CD4-positive, CD25-positive, alpha-beta regulatory T cell (primary cell): ENCODE results near the gene CHMP4A. TPM values are rescaled to one million over a fixed set of nuclear protein-coding genes. Genes with fewer than 3 reads are reported as not detected.
A peak's percentile ranks its signal among the peaks of the same experiment; 100 is the strongest.

Experiments used
- ATAC-seq, 2 donors: fragments of 150-1000 bp; cut with Tn5 transposase; one replicate each; pipeline ENCODE4 v1.10.0; 2021; ENCODE audit warnings: low read depth in 2 of 2, moderate number of reproducible peaks in 2 of 2, moderate library complexity in 1 of 2
- DNase-seq, 3 donors: peaks; one replicate each; pipeline versions ENCODE4 v3.0.0 to v3.0.0-alpha.2; 2012 to 2022; ENCODE audit warnings: mixed read lengths in 1 of 3
- H3K27ac ChIP-seq: one replicate; pipeline ENCODE4 v1.7.0; 2013; ENCODE audit warnings: mild to moderate bottlenecking, low read length; ENCODE audit not compliant: insufficient read depth, poor library complexity, severe bottlenecking
- H3K27me3 ChIP-seq: one replicate; pipeline ENCODE4 v1.7.0; 2013; ENCODE audit warnings: low read length; ENCODE audit not compliant: control insufficient read depth, insufficient read depth
- H3K36me3 ChIP-seq: one replicate; pipeline ENCODE4 v1.7.0; 2013; ENCODE audit warnings: mild to moderate bottlenecking, low read length, moderate library complexity; ENCODE audit not compliant: control insufficient read depth, insufficient read depth
- H3K4me1 ChIP-seq: 2 replicates; pipeline ENCODE4 v1.7.0; 2013; ENCODE audit warnings: mild to moderate bottlenecking, low read length; ENCODE audit not compliant: insufficient read depth, control insufficient read depth, poor library complexity, severe bottlenecking
- H3K4me3 ChIP-seq: one replicate; pipeline ENCODE4 v1.7.0; 2013; ENCODE audit warnings: low read depth, mild to moderate bottlenecking, low read length, moderate library complexity
- H3K9me3 ChIP-seq, 2 experiments: 1 replicate in 1 of 2; 2 replicates in 1 of 2; pipeline ENCODE4 v1.7.0; 2013; ENCODE audit warnings: low read length in 2 of 2, mild to moderate bottlenecking in 1 of 2, moderate library complexity in 1 of 2; ENCODE audit not compliant: control insufficient read depth in 2 of 2
- H3K27ac Mint-ChIP-seq, 3 donors: one replicate each; pipeline ENCODE4 v1.8.0; 2020 to 2022; ENCODE audit warnings: mild to moderate bottlenecking in 3 of 3, mixed read lengths in 3 of 3, moderate library complexity in 2 of 3
- H3K27me3 Mint-ChIP-seq: one replicate; pipeline ENCODE4 v1.8.0; 2022; ENCODE audit warnings: mild to moderate bottlenecking, mixed read lengths
- H3K36me3 Mint-ChIP-seq: one replicate; pipeline ENCODE4 v1.8.0; 2020; ENCODE audit warnings: mixed read lengths
- H3K4me1 Mint-ChIP-seq, 4 donors: one replicate each; pipeline ENCODE4 v1.8.0; 2020 to 2022; ENCODE audit warnings: mixed read lengths in 4 of 4, mild to moderate bottlenecking in 1 of 4
- H3K4me3 Mint-ChIP-seq, 4 donors: one replicate each; pipeline ENCODE4 v1.8.0; 2020 to 2022; ENCODE audit warnings: mild to moderate bottlenecking in 4 of 4, mixed read lengths in 4 of 4, moderate library complexity in 3 of 4
- H3K9me3 Mint-ChIP-seq, 7 donors: one replicate each; pipeline ENCODE4 v1.8.0; 2020 to 2022; ENCODE audit warnings: mixed read lengths in 7 of 7, mild to moderate bottlenecking in 3 of 7, moderate library complexity in 2 of 7
- polyA plus RNA-seq, 4 donors: library from polyadenylated mRNA; unstranded; fragments of 300-500 nt; fragmentation: Illumina TruSeq; gene quantifications; one replicate each; pipeline ENCODE4 v1.2.3, GENCODE V29; 2021
- total RNA-seq: library from RNA; stranded (reverse); gene quantifications from one replicate; pipeline ENCODE4 v1.2.3, GENCODE V29; 2022

CHMP4A gene
- total and polyA plus RNA-seq, 5 donors from 2014 or later = 108 to 154 (median 130) TPM

- Mint-ChIP-seq H3K4me3 (peak overlapping the region in 3 of 4 donors; percentile 33 to 85 (median 67)), H3K4me1 (peaks cover 7 to 75% (median 42%) of the 10 kb centered on the region in 4 donors), H3K36me3 (peaks cover 52% of the 10 kb centered on the region), H3K27me3 (no peaks in the 10 kb centered on the region), H3K27ac (peak overlapping the region in 1 of 3 donors; percentile 59), H3K9me3 (no peaks in the 10 kb centered on the region)
- ATAC-seq (no peak), DNase-seq (no peak)
- peaks cover 53% of the 10 kb centered on the region for H3K36me3 ChIP-seq
- peaks cover 52% of the 10 kb centered on the region for H3K4me1 ChIP-seq
- H3K27ac ChIP-seq = no peak overlapping the region
- H3K4me3 ChIP-seq = no peak overlapping the region
- H3K9me3 ChIP-seq = no peaks in the 10 kb centered on the region
- no peaks in the 10 kb centered on the region for H3K27me3 ChIP-seq
Observed at GRCh38 chr14:24164518-24164991, 48.7 kb downstream of the CHMP4A start.

- H3K4me1 Mint-ChIP-seq = peaks cover 7 to 65% (median 31%) of the 10 kb centered on the region in 4 donors
- H3K27me3 ChIP-seq = no peaks in the 10 kb centered on the region
Observed at GRCh38 chr14:24162093-24162492, 51.2 kb downstream of the CHMP4A start.

GRCh38 chr14:24160850-24161804, 52.2 kb downstream of the CHMP4A start, which contains the start of gene IRF9:
IRF9 (plus strand) TSS chr14:24161265; CDS start chr14:24162145, 880 bp downstream.
- peaks cover 58% of the 10 kb centered on the region for H3K36me3 ChIP-seq
- peaks cover under 1 to 66% (median 28%) of the 10 kb centered on the region in 4 donors for H3K4me1 Mint-ChIP-seq
- peak within 1 kb of the TSS; percentile 91 for H3K4me3 ChIP-seq
- no peaks in the 10 kb centered on the region for H3K9me3 ChIP-seq
- H3K4me1 ChIP-seq = peaks cover 53% of the 10 kb centered on the region
- H3K36me3 Mint-ChIP-seq = peaks cover 47% of the 10 kb centered on the region
- H3K4me3 Mint-ChIP-seq = peak within 1 kb of the TSS; percentile 93 to 100 (median 99)
- H3K27me3 Mint-ChIP-seq = no peaks in the 10 kb centered on the region
- H3K9me3 Mint-ChIP-seq = no peaks in the 10 kb centered on the region
- peak within 1 kb of the TSS; percentile 99 to 100 (median 99) for H3K27ac Mint-ChIP-seq
- peak within 1 kb of the TSS; percentile 94 for H3K27ac ChIP-seq
- DNase-seq (peak; percentile 93 to 97 (median 96)), ATAC-seq (peak; percentile 84 to 86)
- H3K27me3 ChIP-seq = no peaks in the 10 kb centered on the region

More at GRCh38 chr14:24162093-24162492, 51.2 kb downstream of the CHMP4A start:
- H3K36me3 ChIP-seq = peaks cover 58% of the 10 kb centered on the region
- H3K9me3 ChIP-seq = no peaks in the 10 kb centered on the region
- H3K36me3 Mint-ChIP-seq = peaks cover 48% of the 10 kb centered on the region
- no peak for ATAC-seq
- peak overlapping the region; percentile 94 for H3K27ac ChIP-seq
- no peaks in the 10 kb centered on the region for H3K9me3 Mint-ChIP-seq
- peak overlapping the region; percentile 99 to 100 (median 99) for H3K27ac Mint-ChIP-seq
- H3K4me3 Mint-ChIP-seq = peak overlapping the region; percentile 93 to 100 (median 99)
- DNase-seq = peak in 1 of 3 donors; percentile 27
- H3K27me3 Mint-ChIP-seq = no peaks in the 10 kb centered on the region
- peak overlapping the region; percentile 91 for H3K4me3 ChIP-seq
- H3K4me1 ChIP-seq = peaks cover 53% of the 10 kb centered on the region

GRCh38 chr14:24160499-24160849, 52.8 kb downstream of the CHMP4A start:
- Histone ChIP-seq H3K9me3 (no peaks in the 10 kb centered on the region), H3K27me3 (no peaks in the 10 kb centered on the region), H3K36me3 (peaks cover 58% of the 10 kb centered on the region), H3K27ac (peak overlapping the region; percentile 94), H3K4me1 (peaks cover 53% of the 10 kb centered on the region), H3K4me3 (no peak overlapping the region)
- peak overlapping the region; percentile 58 to 100 (median 99) for H3K4me3 Mint-ChIP-seq
- DNase-seq (no peak), ATAC-seq (no peak)
- peaks cover 53% of the 10 kb centered on the region for H3K36me3 Mint-ChIP-seq
- peak overlapping the region; percentile 99 to 100 (median 99) for H3K27ac Mint-ChIP-seq
- peaks cover 0 to 64% (median 24%) of the 10 kb centered on the region in 4 donors for H3K4me1 Mint-ChIP-seq
- H3K9me3 Mint-ChIP-seq = no peaks in the 10 kb centered on the region
- H3K27me3 Mint-ChIP-seq = no peaks in the 10 kb centered on the region

- Histone ChIP-seq H3K27ac (peak overlapping the region; percentile 94), H3K36me3 (peaks cover 58% of the 10 kb centered on the region), H3K4me1 (peaks cover 47% of the 10 kb centered on the region), H3K9me3 (no peaks in the 10 kb centered on the region), H3K27me3 (no peaks in the 10 kb centered on the region), H3K4me3 (no peak overlapping the region)
- Mint-ChIP-seq H3K27ac (peak overlapping the region; percentile 99 to 100 (median 99)), H3K36me3 (peaks cover 51% of the 10 kb centered on the region), H3K27me3 (no peaks in the 10 kb centered on the region), H3K4me1 (peaks cover 0 to 59% (median 22%) of the 10 kb centered on the region in 4 donors), H3K4me3 (peak overlapping the region; percentile 24 to 99 (median 48)), H3K9me3 (no peaks in the 10 kb centered on the region)
- DNase-seq = no peak
- ATAC-seq = no peak
Observed at GRCh38 chr14:24159777-24160498, 53.4 kb downstream of the CHMP4A start.

Other genes starting within 250 kb of the CHMP4A start
Only the 30 nearest of the 34 such genes appear.
- gene CARMIL3, start 161.5 kb downstream of the CHMP4A start, total RNA-seq = 0.52 TPM
- not detected for gene CARMIL3, start 161.5 kb downstream of the CHMP4A start, polyA plus RNA-seq
- not detected for gene CPNE6, start 141.9 kb downstream of the CHMP4A start, total RNA-seq
- not detected for gene CPNE6, start 141.9 kb downstream of the CHMP4A start, polyA plus RNA-seq
- gene PCK2, start 119.2 kb downstream of the CHMP4A start, total RNA-seq = 21.0 TPM
- gene PCK2, start 119.2 kb downstream of the CHMP4A start, polyA plus RNA-seq = 10 to 100 TPM; 26.3 to 32.2 (median 27.8) TPM
- gene DCAF11, start 98.7 kb downstream of the CHMP4A start, total RNA-seq = 97.8 TPM
- gene DCAF11, start 98.7 kb downstream of the CHMP4A start, polyA plus RNA-seq = 10 to 100 TPM; 73.4 to 95.7 (median 82.3) TPM
- 2.8 TPM for gene NRL, start 98.5 kb downstream of the CHMP4A start, total RNA-seq
- gene NRL, start 98.5 kb downstream of the CHMP4A start, polyA plus RNA-seq = 1 to 10 TPM; 1.9 to 2.9 (median 2.1) TPM
- gene FITM1, start 82.8 kb downstream of the CHMP4A start, total RNA-seq = 1.1 TPM
- gene FITM1, start 82.8 kb downstream of the CHMP4A start, polyA plus RNA-seq = under 1 TPM in 3 of 4 donors, not detected in 1; 0.20 to 0.42 (median 0.24) TPM
- gene PSME1, start 77.3 kb downstream of the CHMP4A start, total RNA-seq = 294 TPM
- gene PSME1, start 77.3 kb downstream of the CHMP4A start, polyA plus RNA-seq = 1,000 to 10,000 TPM in 1 of 4 donors, 100 to 1,000 TPM in 3; 698 to 1,230 (median 866) TPM
- 11.7 TPM for gene EMC9, start 71.9 kb downstream of the CHMP4A start, total RNA-seq
- gene EMC9, start 71.9 kb downstream of the CHMP4A start, polyA plus RNA-seq = 10 to 100 TPM; 10.7 to 22.5 (median 13.4) TPM
- 167 TPM for gene PSME2, start 66.9 kb downstream of the CHMP4A start, total RNA-seq
- gene PSME2, start 66.9 kb downstream of the CHMP4A start, polyA plus RNA-seq = 100 to 1,000 TPM; 346 to 603 (median 466) TPM
- 82.4 TPM for gene RNF31, start 66.0 kb downstream of the CHMP4A start, total RNA-seq
- gene RNF31, start 66.0 kb downstream of the CHMP4A start, polyA plus RNA-seq = 10 to 100 TPM; 35.9 to 55.9 (median 41.1) TPM
- gene IRF9, start 52.2 kb downstream of the CHMP4A start, total RNA-seq = 369 TPM
- 100 to 1,000 TPM; 105 to 157 (median 119) TPM for gene IRF9, start 52.2 kb downstream of the CHMP4A start, polyA plus RNA-seq
- 145 TPM for gene REC8, start 41.4 kb downstream of the CHMP4A start, total RNA-seq
- 10 to 100 TPM in 3 of 4 donors, 1 to 10 TPM in 1; 9.7 to 16.1 (median 12.0) TPM for gene REC8, start 41.4 kb downstream of the CHMP4A start, polyA plus RNA-seq
- 33.7 TPM for gene IPO4, start 24.7 kb downstream of the CHMP4A start, total RNA-seq
- gene IPO4, start 24.7 kb downstream of the CHMP4A start, polyA plus RNA-seq = 10 to 100 TPM; 13.0 to 14.8 (median 14.1) TPM
- 20.0 TPM for gene TM9SF1, start 18.0 kb downstream of the CHMP4A start, total RNA-seq
- 10 to 100 TPM; 36.8 to 42.3 (median 40.0) TPM for gene TM9SF1, start 18.0 kb downstream of the CHMP4A start, polyA plus RNA-seq
- 0.44 TPM for gene TSSK4, start 7.8 kb downstream of the CHMP4A start, total RNA-seq
- 1 to 10 TPM in 3 of 4 donors, under 1 TPM in 1; 0.86 to 1.5 (median 1.2) TPM for gene TSSK4, start 7.8 kb downstream of the CHMP4A start, polyA plus RNA-seq
- gene MDP1, start 2.6 kb upstream of the CHMP4A start, total RNA-seq = 6.0 TPM
- 10 to 100 TPM; 29.0 to 52.6 (median 35.6) TPM for gene MDP1, start 2.6 kb upstream of the CHMP4A start, polyA plus RNA-seq
- 89.1 TPM for gene NEDD8, start 18.9 kb upstream of the CHMP4A start, total RNA-seq
- gene NEDD8, start 18.9 kb upstream of the CHMP4A start, polyA plus RNA-seq = 100 to 1,000 TPM; 334 to 440 (median 349) TPM
- gene GMPR2, start 19.4 kb upstream of the CHMP4A start, total RNA-seq = 49.0 TPM
- 100 to 1,000 TPM in 3 of 4 donors, 10 to 100 TPM in 1; 95.5 to 117 (median 112) TPM for gene GMPR2, start 19.4 kb upstream of the CHMP4A start, polyA plus RNA-seq
- gene TINF2, start 29.1 kb upstream of the CHMP4A start, total RNA-seq = 169 TPM
- gene TINF2, start 29.1 kb upstream of the CHMP4A start, polyA plus RNA-seq = 100 to 1,000 TPM; 216 to 242 (median 223) TPM
- 4.0 TPM for gene TGM1, start 49.7 kb upstream of the CHMP4A start, total RNA-seq
- not detected for gene TGM1, start 49.7 kb upstream of the CHMP4A start, polyA plus RNA-seq
- gene RABGGTA, start 58.1 kb upstream of the CHMP4A start, total RNA-seq = 78.6 TPM
- 10 to 100 TPM; 25.1 to 40.4 (median 30.3) TPM for gene RABGGTA, start 58.1 kb upstream of the CHMP4A start, polyA plus RNA-seq
- gene DHRS1, start 86.3 kb upstream of the CHMP4A start, total RNA-seq = 41.2 TPM
- gene DHRS1, start 86.3 kb upstream of the CHMP4A start, polyA plus RNA-seq = 10 to 100 TPM; 21.7 to 48.5 (median 31.9) TPM
- gene NOP9, start 86.4 kb upstream of the CHMP4A start, total RNA-seq = 30.0 TPM
- 1 to 10 TPM; 1.3 to 2.5 (median 1.8) TPM for gene NOP9, start 86.4 kb upstream of the CHMP4A start, polyA plus RNA-seq
- 13.2 TPM for gene CIDEB, start 94.5 kb upstream of the CHMP4A start, total RNA-seq
- gene CIDEB, start 94.5 kb upstream of the CHMP4A start, polyA plus RNA-seq = 10 to 100 TPM in 2 of 4 donors, 1 to 10 TPM in 2; 8.9 to 13.6 (median 9.7) TPM
- gene LTB4R2, start 96.7 kb upstream of the CHMP4A start, total RNA-seq = 18.1 TPM
- 1 to 10 TPM in 3 of 4 donors, under 1 TPM in 1; 1.00 to 2.2 (median 1.7) TPM for gene LTB4R2, start 96.7 kb upstream of the CHMP4A start, polyA plus RNA-seq
- gene LTB4R, start 98.0 kb upstream of the CHMP4A start, total RNA-seq = 17.5 TPM
- 1 to 10 TPM; 3.5 to 7.8 (median 6.3) TPM for gene LTB4R, start 98.0 kb upstream of the CHMP4A start, polyA plus RNA-seq
- gene ADCY4, start 121.6 kb upstream of the CHMP4A start, total RNA-seq = 10.7 TPM
- under 1 TPM in 2 of 4 donors, not detected in 2; 0.32 to 0.39 TPM for gene ADCY4, start 121.6 kb upstream of the CHMP4A start, polyA plus RNA-seq
- 41.2 TPM for gene RIPK3, start 126.5 kb upstream of the CHMP4A start, total RNA-seq
- gene RIPK3, start 126.5 kb upstream of the CHMP4A start, polyA plus RNA-seq = 10 to 100 TPM; 14.9 to 24.6 (median 19.4) TPM
- not detected for gene NFATC4, start 154.7 kb upstream of the CHMP4A start, total RNA-seq
- not detected for gene NFATC4, start 154.7 kb upstream of the CHMP4A start, polyA plus RNA-seq
- gene NYNRIN, start 185.5 kb upstream of the CHMP4A start, total RNA-seq = 0.22 TPM
- gene NYNRIN, start 185.5 kb upstream of the CHMP4A start, polyA plus RNA-seq = under 1 TPM in 1 of 4 donors, not detected in 3; 0.02 TPM